Measurements from ENCODE around the gene HRC.

HRC gene

GRCh38 chr19:49113762-49114629, 41.2 kb downstream of the HRC start, which contains the start of gene LIN7B:
TSS of gene LIN7B (plus strand) at chr19:49114370. CDS start at chr19:49114405, 35 bp downstream.
- peak; percentile 68 for DNase-seq

DNA sequence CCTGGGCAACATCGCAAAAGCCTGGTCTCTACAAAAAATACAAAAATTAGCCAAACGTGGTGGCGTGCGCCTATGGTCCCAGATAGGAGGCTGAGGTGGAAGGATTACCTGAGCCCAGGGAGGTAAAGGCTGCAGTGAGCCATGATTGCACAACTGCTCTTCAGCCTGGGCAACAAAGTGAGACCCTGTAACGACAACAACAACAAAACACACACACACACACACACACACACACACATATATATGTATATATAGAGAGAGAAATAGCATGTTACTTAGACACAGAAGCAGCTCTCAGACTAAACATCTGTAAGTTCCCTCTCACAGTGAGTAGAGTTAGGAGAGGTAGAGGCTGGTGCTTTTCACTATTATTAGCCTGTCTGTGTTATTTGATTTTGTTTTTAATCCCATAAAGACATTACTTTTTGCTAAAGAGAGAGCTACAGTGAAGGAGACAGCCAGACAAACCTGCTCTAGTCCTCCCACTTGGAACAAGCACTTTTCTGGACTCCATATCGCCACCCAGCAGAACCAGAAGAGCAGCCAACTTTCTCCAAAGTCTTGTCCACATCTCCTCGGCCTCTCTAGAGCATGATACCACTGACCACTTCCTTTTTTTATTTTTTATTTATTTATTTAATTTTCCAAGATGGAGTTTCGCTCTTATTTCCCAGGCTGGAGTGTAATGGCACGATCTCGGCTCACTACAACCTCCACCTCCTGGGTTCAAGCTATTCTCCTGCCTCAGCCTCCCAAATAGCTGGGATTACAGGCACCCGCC, 43.8 kb downstream of the HRC start:
- DNase-seq, result no peak

- DNase-seq, result peak; percentile 40
These were observed 44.6 kb downstream of the HRC start for GRCh38 chr19:49110567-49110966.

DNA sequence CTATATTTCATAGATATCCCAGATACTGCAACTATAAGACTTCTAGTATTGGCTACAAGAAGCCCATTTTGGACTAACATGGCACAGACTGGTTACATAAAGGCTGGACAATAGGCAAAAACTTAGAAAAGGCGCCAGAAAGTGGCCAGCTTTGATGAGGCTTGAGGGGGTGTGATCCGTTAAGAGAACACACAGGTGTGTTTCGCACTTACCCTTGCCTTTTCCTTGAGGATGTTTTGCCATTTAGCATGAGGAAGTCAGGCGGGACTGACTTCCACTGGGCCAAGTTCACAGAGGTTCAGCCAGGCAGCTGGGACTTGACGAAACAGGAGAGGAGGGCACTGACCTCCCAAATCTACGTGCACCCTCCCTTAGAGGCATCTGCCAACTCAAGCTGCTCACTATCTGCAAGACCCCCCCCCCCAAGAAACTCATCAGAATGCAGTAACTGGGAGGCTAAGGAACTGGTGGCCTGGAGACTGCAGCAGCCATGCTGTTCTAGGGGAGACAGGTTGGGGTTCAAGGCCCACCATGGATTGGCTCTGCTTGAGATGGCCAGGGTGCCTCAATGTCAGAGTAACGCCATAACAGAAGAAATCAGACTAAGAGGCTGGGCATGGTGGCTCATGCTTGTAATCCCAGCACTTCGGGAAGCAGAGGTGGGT, 45.5 kb downstream of the HRC start:
- no peak for DNase-seq

GRCh38 chr19:49109051-49109450, 46.1 kb downstream of the HRC start:
- no peak for DNase-seq

DNA sequence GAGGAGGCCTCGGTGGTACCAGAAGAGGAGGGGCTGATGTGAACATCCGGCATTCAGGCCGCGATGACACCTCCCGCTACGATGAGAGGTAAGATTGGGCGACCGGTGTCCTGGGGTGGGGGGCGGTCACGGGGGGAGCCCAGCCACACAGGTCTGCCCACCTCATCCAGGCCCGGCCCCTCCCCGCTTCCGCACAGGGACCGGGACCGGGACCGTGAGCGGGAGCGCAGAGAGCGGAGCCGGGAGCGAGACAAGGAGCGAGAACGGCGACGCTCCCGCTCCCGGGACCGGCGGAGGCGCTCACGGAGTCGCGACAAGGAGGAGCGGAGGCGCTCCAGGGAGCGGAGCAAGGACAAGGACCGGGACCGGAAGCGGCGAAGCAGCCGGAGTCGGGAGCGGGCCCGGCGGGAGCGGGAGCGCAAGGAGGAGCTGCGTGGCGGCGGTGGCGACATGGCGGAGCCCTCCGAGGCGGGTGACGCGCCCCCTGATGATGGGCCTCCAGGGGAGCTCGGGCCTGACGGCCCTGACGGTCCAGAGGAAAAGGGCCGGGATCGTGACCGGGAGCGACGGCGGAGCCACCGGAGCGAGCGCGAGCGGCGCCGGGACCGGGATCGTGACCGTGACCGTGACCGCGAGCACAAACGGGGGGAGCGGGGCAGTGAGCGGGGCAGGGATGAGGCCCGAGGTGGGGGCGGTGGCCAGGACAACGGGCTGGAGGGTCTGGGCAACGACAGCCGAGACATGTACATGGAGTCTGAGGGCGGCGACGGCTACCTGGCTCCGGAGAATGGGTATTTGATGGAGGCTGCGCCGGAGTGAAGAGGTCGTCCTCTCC, 47.4 kb downstream of the HRC start:
- no peak for DNase-seq

GRCh38 chr19:49106648-49107135, 48.5 kb downstream of the HRC start:
- peak; percentile 37 for DNase-seq

GRCh38 chr19:49104229-49104864, 50.8 kb downstream of the HRC start:
- no peak for DNase-seq

GRCh38 chr19:49103331-49104085, 51.7 kb downstream of the HRC start:
- no peak for DNase-seq

DNA sequence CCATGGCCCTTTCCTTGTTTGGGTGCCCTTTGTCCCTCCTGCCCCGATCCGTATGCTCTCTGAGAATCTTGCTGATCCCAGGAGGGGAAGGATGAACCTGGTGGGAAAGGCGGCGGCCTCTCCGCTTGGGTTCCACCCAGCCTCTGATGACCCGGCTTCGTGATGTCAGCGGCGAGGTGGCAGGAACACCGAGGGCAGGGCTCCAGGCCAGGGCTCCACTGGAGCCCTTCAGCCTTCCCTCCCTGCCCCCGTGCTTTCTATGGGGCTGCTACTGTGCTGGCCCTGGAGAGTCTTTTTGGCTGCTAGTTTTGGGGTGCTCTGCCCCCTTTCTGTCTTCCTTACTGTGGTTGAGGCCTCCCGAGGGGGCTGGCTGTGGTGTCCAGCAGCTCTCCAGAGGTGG, 52.9 kb downstream of the HRC start:
- no peak for DNase-seq
